GM04503 (cell line): ENCODE results near the gene TEDDM1.
A peak's percentile ranks its signal among the peaks of the same experiment; 100 is the strongest.

Experiments
- DNase-seq: peaks from one replicate; pipeline ENCODE4 v3.0.0-alpha.2; 2012; ENCODE audit warnings: low read depth

Gene TEDDM1

GRCh38 chr1:182406012-182406411, 5.5 kb upstream of the TEDDM1 start:
- no peak for DNase-seq

DNA sequence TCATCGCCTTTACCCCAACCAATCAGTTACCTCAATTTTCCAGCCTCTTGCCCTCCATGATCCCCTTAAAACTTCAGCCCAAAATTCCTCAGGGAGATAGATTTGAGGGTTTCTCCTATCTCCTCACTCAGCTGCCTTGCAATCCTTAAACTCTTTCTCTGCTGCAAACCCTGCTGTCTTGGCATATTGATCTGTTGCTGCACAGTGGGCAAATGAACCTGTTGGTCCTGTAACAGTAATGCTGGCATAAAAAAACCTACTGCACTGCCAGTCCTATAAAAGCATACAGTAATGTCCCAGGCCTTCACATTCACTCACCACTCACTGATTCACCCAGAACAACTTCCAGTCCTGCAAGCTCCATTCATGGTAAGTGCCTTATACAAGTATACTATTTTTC, 5.1 kb upstream of the TEDDM1 start:
- no peak for DNase-seq

GRCh38 chr1:182404781-182405180, 4.3 kb upstream of the TEDDM1 start:
- DNase-seq: no peak

DNA sequence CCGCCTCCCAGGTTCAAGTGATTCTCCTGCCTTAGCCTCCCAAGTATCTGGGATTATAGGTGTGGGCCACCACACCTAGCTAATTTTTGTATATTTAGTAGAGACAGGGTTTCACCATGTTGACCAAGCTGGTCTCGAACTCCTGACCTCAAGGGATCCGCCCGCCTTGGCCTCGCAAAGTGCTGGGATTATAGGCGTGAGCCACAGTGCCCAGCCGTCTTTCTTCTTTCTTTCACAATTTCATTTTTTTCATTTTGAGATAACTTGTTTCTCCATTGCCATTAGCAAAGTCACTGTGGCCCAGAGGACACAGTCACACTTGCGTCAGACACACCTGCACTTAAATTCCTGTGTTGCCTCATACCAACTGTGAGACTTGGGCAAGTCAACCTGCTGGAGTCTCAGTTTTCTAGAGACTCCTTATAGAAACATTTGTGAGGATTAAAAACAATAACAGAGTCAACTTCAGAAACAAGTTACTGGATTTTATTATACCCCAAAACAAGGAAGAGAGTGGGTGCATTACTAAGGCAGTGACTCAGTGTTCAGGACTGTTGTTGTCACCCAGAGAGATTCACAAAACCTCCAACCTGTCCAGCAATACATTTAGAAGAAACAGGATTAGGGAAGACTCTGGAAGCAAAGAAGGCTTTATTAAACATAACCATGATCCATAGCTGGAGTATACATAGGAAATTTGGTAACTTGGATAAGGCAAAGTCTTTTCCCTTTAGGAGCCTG, 2.6 kb downstream of the TEDDM1 start:
- DNase-seq: no peak

- DNase-seq: no peak
These were observed 4.6 kb downstream of the TEDDM1 start for GRCh38 chr1:182395906-182396305.

DNA sequence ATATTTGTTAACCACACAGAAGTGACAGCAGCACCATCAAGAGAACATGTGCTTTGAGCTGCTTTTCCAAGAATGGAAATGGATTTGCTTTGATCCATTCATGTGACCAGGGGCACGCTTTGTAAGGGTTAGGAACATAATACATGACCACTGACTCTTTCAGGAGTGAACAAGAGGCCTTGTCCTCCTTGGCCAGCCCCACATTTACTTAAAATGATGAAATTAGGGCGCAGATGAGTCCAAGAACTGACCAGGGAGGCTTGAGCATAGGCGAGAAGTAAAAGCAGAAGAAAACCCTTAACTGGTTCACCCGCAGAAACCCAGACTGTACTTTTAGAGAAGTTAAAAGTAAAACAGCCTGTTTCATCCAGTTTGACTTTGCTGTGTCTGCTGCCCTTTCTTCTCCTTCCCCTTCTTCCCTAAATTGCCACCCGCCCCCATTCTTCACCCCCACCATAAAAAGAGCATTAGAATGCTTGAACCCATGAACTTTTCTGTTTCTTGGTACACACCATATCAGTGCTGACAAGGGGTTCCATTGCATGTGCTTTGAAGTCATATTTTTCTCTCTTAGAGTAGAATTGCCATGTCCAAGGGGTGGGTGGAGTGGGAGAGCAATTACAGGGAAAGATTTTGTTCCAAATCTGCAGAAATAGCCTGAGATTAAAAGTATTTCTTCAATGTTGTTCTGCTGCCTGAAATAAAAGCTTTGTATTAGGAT, 6.3 kb downstream of the TEDDM1 start:
- no peak for DNase-seq

- DNase-seq: no peak
These were observed 8.1 kb downstream of the TEDDM1 start for GRCh38 chr1:182392050-182393028.

- DNase-seq: peak; percentile 57
These were observed 9.0 kb downstream of the TEDDM1 start, which contains the start of gene GLUL for GRCh38 chr1:182391362-182392049. Gene GLUL, minus strand, starts transcription at chr1:182391790. Its CDS starts 3,053 bp downstream, at chr1:182388737.

- no peak for DNase-seq
These were observed 9.5 kb downstream of the TEDDM1 start for GRCh38 chr1:182391028-182391361.

- DNase-seq: no peak
These were observed 10.8 kb downstream of the TEDDM1 start for GRCh38 chr1:182389619-182390047.

GRCh38 chr1:182388392-182389134, 11.9 kb downstream of the TEDDM1 start:
- DNase-seq: no peak

GRCh38 chr1:182387566-182387965, 12.9 kb downstream of the TEDDM1 start:
- no peak for DNase-seq

GRCh38 chr1:182386980-182387379, 13.5 kb downstream of the TEDDM1 start:
- DNase-seq: no peak

DNA sequence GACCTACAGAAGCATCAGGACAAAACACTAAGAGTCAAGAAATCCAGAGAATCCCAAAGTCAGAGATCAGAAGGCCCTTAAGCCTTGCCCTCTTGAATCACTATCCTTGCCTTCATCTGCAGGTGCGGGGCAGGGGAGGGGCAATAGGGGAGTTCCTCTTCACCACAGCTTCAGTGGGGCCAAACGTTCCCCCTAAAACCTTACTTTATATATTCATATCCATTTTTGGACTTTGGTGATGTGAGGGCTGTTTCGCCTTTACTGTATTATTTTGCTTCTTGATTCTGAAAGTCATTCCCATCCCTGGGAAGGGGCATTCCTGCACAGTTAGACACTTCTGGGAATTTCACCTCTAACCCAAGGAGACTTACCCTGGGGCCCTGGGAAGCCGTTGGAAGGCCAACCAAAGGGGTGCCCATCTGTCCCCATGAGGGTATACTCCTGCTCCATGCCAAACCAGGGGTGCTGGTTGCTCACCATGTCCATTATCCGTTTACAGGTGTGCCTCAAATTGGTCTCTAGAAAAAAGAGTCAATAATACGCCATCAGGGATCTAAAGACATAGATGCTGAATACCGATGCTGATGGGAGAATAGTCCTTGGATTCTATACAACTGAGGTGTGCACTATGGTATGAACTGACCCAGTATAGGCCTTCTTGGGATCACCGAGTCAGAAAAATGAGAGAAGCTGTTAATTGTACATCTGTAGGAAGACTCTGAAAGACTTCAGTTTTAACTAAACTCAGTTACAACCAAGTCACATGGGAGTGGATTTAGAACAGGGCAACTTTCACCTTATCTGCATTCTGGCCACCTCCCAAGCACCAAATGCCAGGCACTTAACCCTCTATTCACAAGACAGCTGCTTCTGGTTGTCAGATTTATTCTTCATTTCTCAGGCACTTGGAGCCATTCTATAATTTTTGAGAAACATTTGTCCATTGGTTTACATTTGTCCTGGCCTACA, 14.3 kb downstream of the TEDDM1 start:
- no peak for DNase-seq

- no peak for DNase-seq
These were observed 16.0 kb downstream of the TEDDM1 start for GRCh38 chr1:182384387-182384960.

DNA sequence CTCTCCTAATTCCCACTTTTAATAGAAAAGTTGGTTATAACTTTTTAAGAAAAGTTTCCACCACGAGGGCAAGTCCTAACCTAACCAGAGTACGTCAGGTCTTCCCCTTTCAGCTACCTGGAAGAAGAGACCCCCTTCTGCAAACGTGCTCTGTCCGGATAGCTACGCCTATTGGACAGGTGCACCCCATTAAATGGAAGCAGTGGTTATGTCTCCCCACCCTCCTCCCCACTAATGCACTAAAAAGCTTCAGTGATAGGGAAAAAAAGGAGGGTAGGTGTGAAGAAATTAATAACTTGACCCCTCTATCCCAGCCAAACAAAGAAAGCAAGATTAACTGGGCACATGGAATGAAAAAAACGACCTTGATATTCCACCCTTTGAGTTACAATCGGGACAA, 16.5 kb downstream of the TEDDM1 start:
- no peak for DNase-seq

DNA sequence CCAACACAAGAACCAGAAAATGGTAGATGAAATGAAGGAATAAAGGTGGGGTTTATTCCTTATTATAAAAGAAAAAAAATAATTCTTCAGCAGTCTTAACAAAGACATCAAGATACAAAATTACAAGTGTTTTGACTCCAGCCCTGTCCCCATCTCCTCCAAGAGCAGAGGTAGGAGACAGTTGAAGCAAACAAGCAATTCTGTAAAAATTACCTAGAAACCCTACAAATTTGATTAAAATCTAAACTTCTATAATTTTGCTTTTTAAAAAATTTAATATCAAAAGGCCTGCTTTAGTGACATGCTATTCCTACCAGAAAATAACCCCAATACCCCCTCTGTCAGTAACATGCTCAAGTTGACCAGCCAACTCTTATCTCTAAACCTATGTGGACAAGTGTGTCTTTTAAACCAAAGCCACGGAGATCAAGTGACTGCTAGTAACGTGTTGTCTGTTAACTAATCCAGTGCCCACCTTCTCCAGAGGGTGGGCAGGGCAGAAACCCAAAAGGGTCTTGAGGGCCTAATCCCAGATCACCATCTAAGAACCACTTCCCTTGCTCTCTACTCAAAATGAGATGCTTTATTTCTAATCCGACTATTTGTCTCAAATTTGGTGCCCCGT, 17.3 kb downstream of the TEDDM1 start:
- DNase-seq: no peak

- no peak for DNase-seq
These were observed 18.3 kb downstream of the TEDDM1 start for GRCh38 chr1:182381962-182382819.
